ENCODE data around the gene ZC3H7A. TPM values are rescaled to one million over a fixed set of nuclear protein-coding genes. Genes with fewer than 3 reads are reported as not detected.

The ZC3H7A gene
- total and polyA plus RNA-seq, 2 of the 13 experiments (the other 11 are each of a cell fraction or from before 2014, with no cell fraction given), result 29.2 to 36.8 TPM

DNA sequence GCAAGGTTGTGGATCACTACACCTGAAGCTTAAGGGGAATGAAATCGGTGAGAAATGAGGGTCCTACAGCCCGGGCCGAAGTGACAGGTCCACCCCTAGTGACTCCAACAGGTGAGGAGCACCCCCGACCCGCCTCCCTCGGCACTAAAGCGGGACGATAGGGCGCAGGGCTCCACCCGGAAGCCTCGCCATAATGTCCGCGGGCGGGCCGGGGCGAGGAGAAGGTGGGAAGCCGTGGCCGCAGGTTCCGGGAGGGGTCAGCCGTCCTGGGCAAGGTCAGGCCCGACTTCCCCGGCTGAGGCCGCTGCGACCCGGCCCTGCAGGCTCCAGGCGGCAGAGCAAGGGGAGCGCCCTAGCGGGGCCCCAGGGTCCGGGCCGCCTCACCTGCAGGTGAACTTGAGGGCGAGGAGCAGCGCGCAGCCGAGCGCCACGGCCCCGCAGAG is 54.9 kb downstream of the ZC3H7A start (continued):
- peak; percentile 84; the same call in 1 of the 2 replicates for TF ChIP-seq NFAT5 (CRISPR knock-in tag; IDR thresholded peaks at IDR 0.05)
- no peak for TF ChIP-seq ZBTB20 (CRISPR knock-in tag; IDR thresholded peaks at IDR 0.05; ENCODE audit: borderline replicate concordance, low read depth)
- TF ChIP-seq CBX2 (IDR thresholded peaks at IDR 0.05; ENCODE audit: low read depth, low read length), result no peak
- no peak for TF ChIP-seq CBX2 (CRISPR knock-in tag; IDR thresholded peaks at IDR 0.05; ENCODE audit: low read depth)
- no peak for TF ChIP-seq SMAD1 (CRISPR knock-in tag; IDR thresholded peaks at IDR 0.05; ENCODE audit: borderline replicate concordance, low read depth)
- no peak for TF ChIP-seq ZNF713 (CRISPR knock-in tag; IDR thresholded peaks at IDR 0.05)
- TF ChIP-seq, protein P1, sequence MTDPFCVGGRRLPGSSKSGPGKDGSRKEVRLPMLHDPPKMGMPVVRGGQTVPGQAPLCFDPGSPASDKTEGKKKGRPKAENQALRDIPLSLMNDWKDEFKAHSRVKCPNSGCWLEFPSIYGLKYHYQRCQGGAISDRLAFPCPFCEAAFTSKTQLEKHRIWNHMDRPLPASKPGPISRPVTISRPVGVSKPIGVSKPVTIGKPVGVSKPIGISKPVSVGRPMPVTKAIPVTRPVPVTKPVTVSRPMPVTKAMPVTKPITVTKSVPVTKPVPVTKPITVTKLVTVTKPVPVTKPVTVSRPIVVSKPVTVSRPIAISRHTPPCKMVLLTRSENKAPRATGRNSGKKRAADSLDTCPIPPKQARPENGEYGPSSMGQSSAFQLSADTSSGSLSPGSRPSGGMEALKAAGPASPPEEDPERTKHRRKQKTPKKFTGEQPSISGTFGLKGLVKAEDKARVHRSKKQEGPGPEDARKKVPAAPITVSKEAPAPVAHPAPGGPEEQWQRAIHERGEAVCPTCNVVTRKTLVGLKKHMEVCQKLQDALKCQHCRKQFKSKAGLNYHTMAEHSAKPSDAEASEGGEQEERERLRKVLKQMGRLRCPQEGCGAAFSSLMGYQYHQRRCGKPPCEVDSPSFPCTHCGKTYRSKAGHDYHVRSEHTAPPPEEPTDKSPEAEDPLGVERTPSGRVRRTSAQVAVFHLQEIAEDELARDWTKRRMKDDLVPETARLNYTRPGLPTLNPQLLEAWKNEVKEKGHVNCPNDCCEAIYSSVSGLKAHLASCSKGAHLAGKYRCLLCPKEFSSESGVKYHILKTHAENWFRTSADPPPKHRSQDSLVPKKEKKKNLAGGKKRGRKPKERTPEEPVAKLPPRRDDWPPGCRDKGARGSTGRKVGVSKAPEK (CRISPR knock-in tag; IDR thresholded peaks at IDR 0.05; ENCODE audit: borderline replicate concordance), result no peak
- TF ChIP-seq, protein P2, sequence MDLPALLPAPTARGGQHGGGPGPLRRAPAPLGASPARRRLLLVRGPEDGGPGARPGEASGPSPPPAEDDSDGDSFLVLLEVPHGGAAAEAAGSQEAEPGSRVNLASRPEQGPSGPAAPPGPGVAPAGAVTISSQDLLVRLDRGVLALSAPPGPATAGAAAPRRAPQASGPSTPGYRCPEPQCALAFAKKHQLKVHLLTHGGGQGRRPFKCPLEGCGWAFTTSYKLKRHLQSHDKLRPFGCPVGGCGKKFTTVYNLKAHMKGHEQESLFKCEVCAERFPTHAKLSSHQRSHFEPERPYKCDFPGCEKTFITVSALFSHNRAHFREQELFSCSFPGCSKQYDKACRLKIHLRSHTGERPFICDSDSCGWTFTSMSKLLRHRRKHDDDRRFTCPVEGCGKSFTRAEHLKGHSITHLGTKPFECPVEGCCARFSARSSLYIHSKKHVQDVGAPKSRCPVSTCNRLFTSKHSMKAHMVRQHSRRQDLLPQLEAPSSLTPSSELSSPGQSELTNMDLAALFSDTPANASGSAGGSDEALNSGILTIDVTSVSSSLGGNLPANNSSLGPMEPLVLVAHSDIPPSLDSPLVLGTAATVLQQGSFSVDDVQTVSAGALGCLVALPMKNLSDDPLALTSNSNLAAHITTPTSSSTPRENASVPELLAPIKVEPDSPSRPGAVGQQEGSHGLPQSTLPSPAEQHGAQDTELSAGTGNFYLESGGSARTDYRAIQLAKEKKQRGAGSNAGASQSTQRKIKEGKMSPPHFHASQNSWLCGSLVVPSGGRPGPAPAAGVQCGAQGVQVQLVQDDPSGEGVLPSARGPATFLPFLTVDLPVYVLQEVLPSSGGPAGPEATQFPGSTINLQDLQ (CRISPR knock-in tag; IDR thresholded peaks at IDR 0.05), result peak; percentile 99; the same call in 1 of the 2 replicates
- TF ChIP-seq ZNF317 (CRISPR knock-in tag; IDR thresholded peaks at IDR 0.05), result peak; percentile 17; the same call in 1 of the 2 replicates
- no peak for TF ChIP-seq CBX5 (CRISPR knock-in tag; IDR thresholded peaks at IDR 0.05; ENCODE audit: borderline replicate concordance)
- TF ChIP-seq PTBP1 (IDR thresholded peaks at IDR 0.05; ENCODE audit: low read depth, low read length, poor library complexity, severe bottlenecking), result no peak
- TF ChIP-seq, protein P3, sequence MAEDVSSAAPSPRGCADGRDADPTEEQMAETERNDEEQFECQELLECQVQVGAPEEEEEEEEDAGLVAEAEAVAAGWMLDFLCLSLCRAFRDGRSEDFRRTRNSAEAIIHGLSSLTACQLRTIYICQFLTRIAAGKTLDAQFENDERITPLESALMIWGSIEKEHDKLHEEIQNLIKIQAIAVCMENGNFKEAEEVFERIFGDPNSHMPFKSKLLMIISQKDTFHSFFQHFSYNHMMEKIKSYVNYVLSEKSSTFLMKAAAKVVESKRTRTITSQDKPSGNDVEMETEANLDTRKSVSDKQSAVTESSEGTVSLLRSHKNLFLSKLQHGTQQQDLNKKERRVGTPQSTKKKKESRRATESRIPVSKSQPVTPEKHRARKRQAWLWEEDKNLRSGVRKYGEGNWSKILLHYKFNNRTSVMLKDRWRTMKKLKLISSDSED (CRISPR knock-in tag; IDR thresholded peaks at IDR 0.05), result 0 out of 2 replicates have a peak, but pooled peaks have one; percentile 84
- TF ChIP-seq ZNF878 (CRISPR knock-in tag; IDR thresholded peaks at IDR 0.05), result 0 out of 2 replicates have a peak, but pooled peaks have one; percentile 12
- no peak for TF ChIP-seq JUND (CRISPR knock-in tag; IDR thresholded peaks at IDR 0.05)
- TF ChIP-seq ELF4 (CRISPR knock-in tag; IDR thresholded peaks at IDR 0.05; ENCODE audit: borderline replicate concordance), result no peak
- peak; percentile 34; the same call in 1 of the 2 replicates for TF ChIP-seq TFAP4 (IDR thresholded peaks at IDR 0.05; ENCODE audit: borderline replicate concordance, low read depth)

Measured in HepG2 (cell line).